HG02678 (cell line): ENCODE measurements around the gene EEF1AKMT4.
"Not testable (repeated sequence)": the region's sequence is repeated elsewhere in the genome, so short reads cannot be mapped to it uniquely, and the experiment has no call there.

Experiments used
- ATAC-seq: cut with Tn5 transposase; IDR thresholded peaks from one replicate; pipeline ENCODE4 v1.9.1; 2021; ENCODE audit warnings: mild to moderate bottlenecking, moderate library complexity; ENCODE audit not compliant: unreplicated experiment

Gene EEF1AKMT4

DNA sequence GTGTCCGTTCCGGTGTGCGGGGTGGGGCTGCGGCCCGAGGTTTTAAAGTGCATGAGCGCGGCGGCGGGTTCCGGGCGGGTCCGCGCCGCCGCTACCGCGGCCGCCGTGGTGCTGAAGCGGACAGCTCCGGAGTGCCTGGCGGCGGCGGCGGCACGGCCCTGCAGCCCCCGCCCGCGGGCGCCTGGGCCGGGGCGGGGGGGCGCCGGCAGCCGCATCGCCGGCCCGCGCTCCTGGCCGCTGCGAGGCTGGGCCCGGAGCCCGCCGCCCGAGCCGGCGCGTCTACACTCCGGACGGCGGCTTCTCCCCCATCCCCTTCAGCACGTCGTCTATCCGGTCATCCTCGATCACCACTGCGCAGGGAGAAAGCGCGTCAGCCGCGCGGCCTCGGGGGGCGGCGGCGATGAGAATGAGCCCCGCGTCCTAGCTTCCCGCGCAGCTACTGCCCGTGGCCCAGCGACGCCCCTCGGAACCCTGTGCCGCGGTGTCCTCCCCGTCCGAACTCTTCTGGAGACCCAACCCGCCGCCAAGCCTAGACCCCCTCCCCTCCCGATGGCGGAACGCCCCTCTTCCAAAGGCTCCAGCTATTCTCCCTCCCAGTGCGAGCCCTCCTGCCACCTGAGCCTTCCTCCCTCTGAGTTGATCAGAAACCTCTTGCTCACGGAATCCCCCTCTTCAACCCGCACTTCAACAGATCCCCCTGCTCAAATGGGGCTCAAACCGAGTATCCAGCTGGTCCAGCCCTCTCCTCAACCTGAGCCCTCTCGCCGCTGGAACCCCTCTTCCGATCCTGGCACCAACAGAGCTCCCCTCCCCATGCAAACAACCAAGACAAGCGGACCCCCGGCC is 10.6 kb downstream of the EEF1AKMT4 start:
- no peak for ATAC-seq

GRCh38 chr3:184260724-184261269 is 11.3 kb downstream of the EEF1AKMT4 start:
- no peak for ATAC-seq

- peak; percentile 54 for ATAC-seq
Observed at GRCh38 chr3:184261270-184261853, 11.9 kb downstream of the EEF1AKMT4 start, which contains the start of gene CAMK2N2. Gene CAMK2N2, minus strand, starts transcription at chr3:184261553. Its CDS starts 268 bp downstream, at chr3:184261285.

- ATAC-seq: no peak
Observed at GRCh38 chr3:184261854-184262763, 12.6 kb downstream of the EEF1AKMT4 start.

DNA sequence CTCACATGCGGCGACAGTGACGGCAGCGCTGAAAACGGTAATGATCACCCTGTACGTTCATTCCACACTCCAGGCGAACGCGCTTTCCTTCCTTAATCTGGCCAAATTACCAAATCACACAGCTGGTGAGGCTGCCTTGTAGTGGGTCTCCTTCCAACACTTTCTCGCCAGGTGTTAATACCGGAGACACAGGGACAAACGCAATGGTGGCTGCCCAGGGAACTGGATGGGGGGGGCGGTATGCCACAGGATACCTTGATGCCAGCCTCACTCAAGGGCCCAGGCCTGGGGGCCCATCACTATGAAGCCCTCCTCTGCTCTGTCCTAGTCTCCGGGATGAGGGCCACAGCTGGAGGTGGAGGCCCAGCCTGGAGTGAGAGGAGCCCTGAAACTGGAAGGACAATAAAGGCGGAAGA is 13.3 kb downstream of the EEF1AKMT4 start:
- ATAC-seq: no peak

GRCh38 chr3:184267249-184267648 is 17.8 kb downstream of the EEF1AKMT4 start:
- ATAC-seq: not testable (repeated sequence)

GRCh38 chr3:184272269-184272668 is 22.8 kb downstream of the EEF1AKMT4 start:
- no peak for ATAC-seq

- ATAC-seq: no peak
Observed at GRCh38 chr3:184275381-184275701, 25.9 kb downstream of the EEF1AKMT4 start.

DNA sequence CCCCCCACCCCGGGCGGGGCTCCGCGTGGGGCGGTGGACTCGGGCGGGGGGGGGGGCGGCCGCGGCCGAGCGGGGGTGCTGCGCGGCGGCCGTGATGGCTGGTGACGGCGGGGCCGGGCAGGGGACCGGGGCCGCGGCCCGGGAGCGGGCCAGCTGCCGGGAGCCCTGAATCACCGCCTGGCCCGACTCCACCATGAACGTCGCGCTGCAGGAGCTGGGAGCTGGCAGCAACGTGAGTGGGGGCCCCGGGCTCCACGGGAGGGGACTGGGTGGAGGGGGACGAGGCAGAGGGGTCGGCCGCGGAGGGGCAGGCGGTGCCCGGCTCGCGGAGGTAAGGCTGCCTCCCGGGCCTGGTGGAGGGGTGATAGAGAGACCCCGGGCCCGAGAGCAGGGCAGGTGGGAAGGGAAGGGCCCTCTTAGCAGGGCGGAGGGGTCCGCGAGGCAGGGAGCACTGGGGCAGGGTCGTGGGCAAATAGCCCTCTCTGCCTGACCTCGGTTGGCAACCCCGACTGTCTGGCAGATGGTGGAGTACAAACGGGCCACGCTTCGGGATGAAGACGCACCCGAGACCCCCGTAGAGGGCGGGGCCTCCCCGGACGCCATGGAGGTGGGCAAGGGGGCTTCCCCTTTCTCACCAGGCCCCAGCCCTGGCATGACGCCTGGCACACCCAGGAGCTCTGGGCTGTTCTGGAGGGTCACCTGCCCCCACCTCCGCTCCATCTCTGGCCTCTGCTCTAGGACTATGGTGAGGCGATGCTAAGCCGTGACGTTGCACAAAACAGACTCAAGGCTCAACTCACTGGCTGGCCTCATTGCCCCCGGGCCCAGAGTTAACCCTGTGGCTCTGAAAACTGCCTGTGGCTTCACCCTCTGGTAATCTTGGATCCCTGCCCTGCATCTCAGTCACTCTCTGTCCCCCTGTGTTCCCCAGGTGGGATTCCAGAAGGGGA is 26.8 kb downstream of the EEF1AKMT4 start, which contains the start of gene ECE2:
TSS of gene ECE2 (plus strand) at position 62 of the 950 bp plus-strand sequence. CDS start at position 194, 132 bp downstream.
- no peak for ATAC-seq

- no peak for ATAC-seq
Observed at GRCh38 chr3:184277366-184277765, 27.9 kb downstream of the EEF1AKMT4 start.

DNA sequence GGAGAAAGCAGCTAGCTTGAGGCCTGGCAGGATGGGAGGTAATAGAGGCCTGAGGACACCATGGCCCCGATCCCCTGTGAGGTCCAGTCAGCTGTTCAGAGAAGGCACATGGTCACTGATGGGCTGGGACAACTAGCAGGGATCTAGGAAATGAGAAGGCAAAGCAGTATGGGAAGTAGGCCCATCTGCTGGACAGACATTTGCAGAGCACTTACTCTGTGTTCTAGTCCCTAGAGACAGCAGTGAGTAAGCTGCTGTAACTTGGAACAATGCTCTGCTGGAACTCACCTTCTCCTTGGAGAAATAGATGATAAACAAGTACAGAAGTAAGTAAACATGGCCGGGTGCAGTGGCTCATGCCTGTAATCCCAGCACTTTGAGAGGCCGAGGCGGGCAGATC is 33.5 kb downstream of the EEF1AKMT4 start:
- no peak for ATAC-seq

GRCh38 chr3:184283681-184284080 is 34.2 kb downstream of the EEF1AKMT4 start:
- no peak for ATAC-seq

GRCh38 chr3:184284696-184285095 is 35.2 kb downstream of the EEF1AKMT4 start:
- no peak for ATAC-seq

DNA sequence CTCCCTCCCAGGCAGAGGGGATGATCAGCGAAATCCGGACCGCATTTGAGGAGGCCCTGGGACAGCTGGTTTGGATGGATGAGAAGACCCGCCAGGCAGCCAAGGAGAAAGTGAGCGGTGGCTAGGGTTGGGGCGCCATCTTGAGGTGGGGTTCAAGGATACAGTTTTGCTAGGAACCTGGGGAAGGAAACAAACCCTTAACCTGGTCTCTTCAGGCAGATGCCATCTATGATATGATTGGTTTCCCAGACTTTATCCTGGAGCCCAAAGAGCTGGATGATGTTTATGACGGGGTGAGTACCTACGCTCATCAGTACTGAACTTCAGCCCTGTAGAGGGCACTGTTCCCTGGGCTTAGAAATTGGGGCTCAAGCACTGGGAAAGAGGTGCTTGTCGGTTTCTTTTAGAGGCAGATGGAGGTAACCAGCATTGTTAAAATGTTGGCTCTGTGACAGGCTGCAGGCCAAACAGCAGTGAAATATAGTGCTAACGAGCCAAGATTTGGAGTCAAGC is 40.0 kb downstream of the EEF1AKMT4 start:
- no peak for ATAC-seq

DNA sequence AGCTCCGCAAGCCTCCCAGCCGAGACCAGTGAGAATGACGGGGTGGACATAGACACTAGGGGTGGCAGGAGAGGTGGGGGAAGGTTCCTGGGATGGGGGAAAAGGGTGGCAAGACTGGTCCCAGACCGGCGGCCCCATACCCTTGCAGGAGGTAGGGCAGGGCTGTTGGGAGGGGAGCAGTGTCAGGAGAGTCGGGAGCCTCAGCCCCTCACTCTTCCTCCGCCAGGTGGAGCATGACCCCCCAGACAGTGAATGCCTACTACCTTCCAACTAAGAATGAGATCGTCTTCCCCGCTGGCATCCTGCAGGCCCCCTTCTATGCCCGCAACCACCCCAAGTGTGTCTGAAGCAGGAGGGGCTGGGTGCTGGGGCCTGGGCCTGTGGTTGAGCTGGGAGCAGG is 40.9 kb downstream of the EEF1AKMT4 start:
- ATAC-seq: no peak

DNA sequence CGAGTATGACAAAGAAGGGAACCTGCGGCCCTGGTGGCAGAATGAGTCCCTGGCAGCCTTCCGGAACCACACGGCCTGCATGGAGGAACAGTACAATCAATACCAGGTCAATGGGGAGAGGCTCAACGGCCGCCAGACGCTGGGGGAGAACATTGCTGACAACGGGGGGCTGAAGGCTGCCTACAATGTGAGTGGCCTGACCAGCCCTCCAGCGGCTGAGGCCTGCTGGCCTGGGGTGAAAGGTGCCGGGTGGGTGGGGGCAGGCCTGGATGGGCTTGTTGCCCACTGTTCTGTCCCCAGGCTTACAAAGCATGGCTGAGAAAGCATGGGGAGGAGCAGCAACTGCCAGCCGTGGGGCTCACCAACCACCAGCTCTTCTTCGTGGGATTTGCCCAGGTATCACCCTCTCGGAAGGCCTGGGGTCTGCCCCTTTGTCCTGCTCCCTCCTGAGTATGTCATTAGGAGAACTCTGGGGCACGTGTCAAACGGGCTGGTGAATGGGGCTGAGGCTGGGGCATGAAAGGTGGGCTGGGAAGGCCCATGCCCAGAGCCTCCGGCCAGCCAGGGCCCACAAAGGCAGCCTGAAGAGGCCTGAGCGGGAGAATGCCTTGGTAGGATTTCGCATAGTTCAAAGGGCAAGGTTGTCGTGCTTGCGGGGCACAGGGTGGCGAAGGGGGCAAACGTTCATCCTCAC is 41.7 kb downstream of the EEF1AKMT4 start:
- ATAC-seq: no peak

- ATAC-seq: no peak
Observed at GRCh38 chr3:184291738-184292445, 42.4 kb downstream of the EEF1AKMT4 start.

DNA sequence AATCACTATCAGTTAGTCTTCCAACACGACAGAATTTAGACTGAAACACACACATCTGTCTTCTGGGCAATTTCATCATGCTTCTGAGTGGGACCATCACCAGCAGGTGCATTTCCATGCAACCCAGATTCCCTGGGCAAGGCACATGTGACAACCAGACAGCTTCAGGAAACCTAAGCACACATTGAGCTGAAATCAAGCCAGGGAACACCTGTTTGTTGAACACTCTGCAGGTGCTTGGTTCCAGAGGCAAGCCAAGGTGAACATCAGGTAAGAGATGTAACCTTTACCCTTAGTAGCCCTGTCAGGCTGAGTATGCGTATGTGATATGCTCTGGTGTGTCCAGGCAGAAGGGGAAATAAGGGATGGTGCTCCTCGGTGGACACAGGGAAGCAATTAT is 46.3 kb downstream of the EEF1AKMT4 start:
- no peak for ATAC-seq
